GM18870 (cell line): ENCODE measurements around the gene BIRC6.
"Not testable (repeated sequence)": the region's sequence is repeated elsewhere in the genome, so short reads cannot be mapped to it uniquely, and the experiment has no call there.

Experiments used
- ATAC-seq: cut with Tn5 transposase; IDR thresholded peaks from one replicate; pipeline ENCODE4 v1.9.1; 2021; ENCODE audit warnings: moderate library complexity; ENCODE audit not compliant: unreplicated experiment

Gene BIRC6

GRCh38 chr2:32446369-32446768 is 89.5 kb downstream of the BIRC6 start:
- no peak for ATAC-seq

GRCh38 chr2:32450851-32451250 is 94.0 kb downstream of the BIRC6 start:
- no peak for ATAC-seq

- no peak for ATAC-seq
Observed at GRCh38 chr2:32452338-32453064, 95.7 kb downstream of the BIRC6 start.

- ATAC-seq, result no peak
Observed at GRCh38 chr2:32453242-32454062, 96.6 kb downstream of the BIRC6 start.

GRCh38 chr2:32455816-32456215 is 99.0 kb downstream of the BIRC6 start:
- no peak for ATAC-seq

GRCh38 chr2:32456808-32457207 is 100.0 kb downstream of the BIRC6 start:
- ATAC-seq, result no peak

GRCh38 chr2:32457814-32458213 is 101.0 kb downstream of the BIRC6 start:
- ATAC-seq, result no peak

- not testable (repeated sequence) for ATAC-seq
Observed at GRCh38 chr2:32460861-32461260, 104.0 kb downstream of the BIRC6 start.

- ATAC-seq, result no peak
Observed at GRCh38 chr2:32463110-32463509, 106.3 kb downstream of the BIRC6 start.

GRCh38 chr2:32464431-32464830 is 107.6 kb downstream of the BIRC6 start:
- no peak for ATAC-seq

- ATAC-seq, result no peak
Observed at GRCh38 chr2:32472605-32473004, 115.8 kb downstream of the BIRC6 start.

- no peak for ATAC-seq
Observed at GRCh38 chr2:32474381-32474780, 117.6 kb downstream of the BIRC6 start.

- no peak for ATAC-seq
Observed at GRCh38 chr2:32478889-32479620, 122.2 kb downstream of the BIRC6 start.

GRCh38 chr2:32479993-32480392 is 123.2 kb downstream of the BIRC6 start:
- ATAC-seq, result no peak

- ATAC-seq, result no peak
Observed at GRCh38 chr2:32482471-32482870, 125.6 kb downstream of the BIRC6 start.

- ATAC-seq, result no peak
Observed at GRCh38 chr2:32484937-32485336, 128.1 kb downstream of the BIRC6 start.

GRCh38 chr2:32485399-32485798 is 128.6 kb downstream of the BIRC6 start:
- ATAC-seq, result no peak

- ATAC-seq, result no peak
Observed at GRCh38 chr2:32489061-32489460, 132.2 kb downstream of the BIRC6 start.

GRCh38 chr2:32491346-32491745 is 134.5 kb downstream of the BIRC6 start:
- no peak for ATAC-seq

GRCh38 chr2:32495139-32495538 is 138.3 kb downstream of the BIRC6 start:
- no peak for ATAC-seq

GRCh38 chr2:32496662-32497061 is 139.8 kb downstream of the BIRC6 start:
- no peak for ATAC-seq

GRCh38 chr2:32498306-32498705 is 141.5 kb downstream of the BIRC6 start:
- ATAC-seq, result no peak
